HG03575 (cell line): ENCODE data around the gene FYCO1.
"Not testable (repeated sequence)": the region's sequence is repeated elsewhere in the genome, so short reads cannot be mapped to it uniquely, and the experiment has no call there.

Experiments used
- ATAC-seq: cut with Tn5 transposase; IDR thresholded peaks from one replicate; pipeline ENCODE4 v1.9.1; 2021; ENCODE audit not compliant: unreplicated experiment, insufficient number of reproducible peaks, low FRiP score; ENCODE audit errors: extremely low read depth

The FYCO1 gene

GRCh38 chr3:46013316-46014094 is 17.9 kb upstream of the FYCO1 start:
- ATAC-seq, result no peak

DNA sequence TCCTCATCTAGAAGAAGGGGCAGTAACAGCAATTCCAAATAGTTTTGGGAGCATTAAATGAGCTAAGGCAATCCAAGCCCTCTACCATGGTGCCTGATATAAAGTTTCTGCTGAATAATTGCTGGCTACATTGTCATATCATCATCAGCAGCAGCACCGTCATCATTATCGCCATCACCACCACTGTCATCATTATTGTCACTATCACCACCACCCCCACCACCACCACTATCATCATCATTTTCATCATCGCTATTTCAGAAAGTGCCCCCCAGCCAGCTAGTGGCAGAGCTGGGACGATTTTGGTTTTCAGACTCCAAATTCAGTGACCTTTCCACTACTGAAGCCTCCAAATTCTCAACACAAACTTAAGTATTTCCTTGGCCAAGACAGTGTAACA is 16.6 kb upstream of the FYCO1 start:
- ATAC-seq, result no peak

GRCh38 chr3:46010519-46011113 is 15.0 kb upstream of the FYCO1 start:
- no peak for ATAC-seq

- no peak for ATAC-seq
These were observed 12.4 kb upstream of the FYCO1 start for GRCh38 chr3:46008058-46008457.

DNA sequence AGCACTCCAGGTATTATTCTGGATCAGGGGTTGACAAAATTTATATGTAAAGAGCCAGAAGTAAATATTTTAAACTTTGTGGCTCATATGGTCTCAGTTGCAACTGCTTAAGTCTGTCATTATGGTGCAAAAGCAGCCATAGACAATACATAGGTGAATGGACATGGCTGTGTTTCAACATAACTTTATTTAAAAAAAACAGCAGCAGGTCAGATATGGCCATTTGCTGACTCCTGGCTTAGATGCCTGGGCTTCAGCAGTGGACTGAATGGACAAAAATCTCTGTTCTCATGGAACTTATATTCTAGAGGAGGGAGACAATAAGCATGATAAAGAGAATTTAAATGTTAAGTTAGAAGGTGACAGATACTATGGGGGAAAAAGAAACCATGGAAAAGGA is 11.7 kb upstream of the FYCO1 start:
- no peak for ATAC-seq

DNA sequence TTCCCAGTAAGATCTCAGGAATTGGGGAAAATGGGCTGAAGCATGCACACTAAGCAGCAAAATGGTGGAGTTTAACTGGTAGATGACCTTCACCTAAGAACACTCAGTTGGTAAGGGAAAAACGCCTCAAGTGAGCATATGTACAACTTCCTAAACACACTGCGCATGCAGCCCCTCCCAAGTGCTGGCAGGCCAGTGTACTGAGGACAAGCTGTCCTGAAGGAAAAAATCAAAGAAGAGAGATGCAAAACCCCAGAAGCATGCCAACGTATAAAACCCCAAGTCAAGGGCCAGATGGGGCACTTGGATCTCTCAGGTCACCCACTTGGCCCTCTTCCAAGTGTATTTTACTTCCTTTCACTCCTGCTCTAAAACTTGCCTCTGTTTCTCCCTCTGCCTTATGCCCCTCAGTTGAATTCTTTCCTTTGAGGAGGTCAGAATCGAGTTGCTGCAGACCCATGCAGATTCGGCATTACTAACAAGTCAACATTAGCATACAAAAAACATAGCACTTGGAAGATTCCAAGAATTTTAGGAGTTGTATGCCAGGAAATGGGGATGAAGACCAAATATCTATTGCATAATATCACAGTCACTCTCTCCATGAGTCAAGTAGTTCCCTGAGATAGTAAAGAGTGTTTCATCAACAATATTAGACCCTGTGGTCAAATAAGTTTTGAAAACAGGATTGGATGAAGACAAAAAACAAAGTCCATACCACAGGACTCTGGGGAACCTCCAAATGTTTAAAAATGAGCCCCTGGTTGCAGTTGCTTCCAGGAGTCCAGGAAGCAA is 10.8 kb upstream of the FYCO1 start:
- no peak for ATAC-seq

GRCh38 chr3:46003706-46004105 is 8.1 kb upstream of the FYCO1 start:
- ATAC-seq, result not testable (repeated sequence)

GRCh38 chr3:46001178-46001577 is 5.6 kb upstream of the FYCO1 start:
- no peak for ATAC-seq

- no peak for ATAC-seq
These were observed 2.3 kb upstream of the FYCO1 start for GRCh38 chr3:45997942-45998341.

DNA sequence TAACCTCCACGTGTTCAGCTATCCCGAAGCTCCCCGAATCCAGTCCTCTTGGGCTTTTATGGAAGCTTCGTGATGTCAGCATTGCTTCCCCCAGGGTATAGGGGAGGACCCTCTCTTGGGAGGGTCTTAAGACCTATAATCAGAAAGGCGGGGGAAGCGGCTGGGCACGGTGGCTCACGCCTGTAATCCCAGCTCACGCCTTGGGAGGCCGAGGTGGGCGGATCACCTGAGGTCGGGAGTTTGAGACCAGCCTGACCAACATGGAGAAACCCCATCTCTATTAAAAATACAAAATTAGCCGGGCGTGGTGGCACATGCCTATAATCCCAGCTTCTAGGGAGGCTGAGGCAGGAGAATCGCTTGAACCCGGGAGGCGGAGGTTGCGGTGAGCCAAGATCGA is 1.9 kb upstream of the FYCO1 start:
- not testable (repeated sequence) for ATAC-seq

GRCh38 chr3:45994419-45995235 is 997 bp downstream of the FYCO1 start:
- no peak for ATAC-seq

GRCh38 chr3:45993421-45994027 is 2.1 kb downstream of the FYCO1 start:
- ATAC-seq, result no peak

- ATAC-seq, result no peak
These were observed 2.8 kb downstream of the FYCO1 start for GRCh38 chr3:45992821-45993221.

DNA sequence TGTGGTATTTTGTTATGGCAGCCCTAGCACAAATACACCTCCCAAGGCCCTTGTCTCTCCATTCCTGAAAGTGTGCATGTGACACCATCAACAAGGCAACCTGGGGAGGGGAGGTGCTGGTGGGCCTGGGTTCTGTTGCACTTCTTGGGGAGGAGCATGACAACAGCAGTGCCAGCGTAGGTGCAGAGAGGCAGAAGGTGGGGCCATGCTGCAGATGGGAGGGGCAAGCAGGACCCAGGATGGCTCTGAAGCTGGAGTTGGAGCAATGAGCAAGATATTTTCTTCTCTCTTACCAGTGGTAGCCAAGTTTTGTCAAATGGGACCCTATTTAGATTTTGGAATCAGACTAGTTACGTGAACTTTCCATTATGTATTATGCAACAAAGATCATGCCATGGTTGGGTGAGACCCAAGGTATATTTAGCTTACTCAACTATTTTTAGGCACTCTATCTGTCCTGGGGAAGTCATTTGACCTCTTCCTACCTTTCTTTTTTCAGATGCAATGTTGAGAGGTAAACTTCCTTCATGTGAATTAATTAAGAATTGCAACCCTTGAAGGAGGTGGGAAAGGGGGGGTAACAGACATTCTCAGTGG is 3.4 kb downstream of the FYCO1 start:
- no peak for ATAC-seq

GRCh38 chr3:45991341-45991740 is 4.3 kb downstream of the FYCO1 start:
- ATAC-seq, result no peak

DNA sequence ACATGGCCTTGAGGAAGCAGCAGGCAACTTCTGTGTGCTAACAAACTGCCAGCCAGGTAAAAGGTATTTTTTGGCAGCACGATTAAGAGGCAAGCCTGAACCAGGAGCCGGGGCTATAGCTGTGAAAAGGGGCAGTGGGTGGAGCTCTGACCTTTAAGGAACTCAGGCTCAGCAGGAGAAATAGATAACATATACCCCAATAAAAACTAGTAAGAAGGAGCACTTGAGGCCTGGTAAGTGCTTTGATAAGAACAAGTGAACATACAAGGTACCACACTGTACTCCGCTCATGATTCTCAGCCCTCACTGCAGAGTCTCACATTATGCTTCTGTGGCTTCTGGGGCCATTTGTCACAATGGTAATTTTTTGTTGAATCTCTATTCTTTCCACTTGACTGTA is 5.4 kb downstream of the FYCO1 start:
- no peak for ATAC-seq

DNA sequence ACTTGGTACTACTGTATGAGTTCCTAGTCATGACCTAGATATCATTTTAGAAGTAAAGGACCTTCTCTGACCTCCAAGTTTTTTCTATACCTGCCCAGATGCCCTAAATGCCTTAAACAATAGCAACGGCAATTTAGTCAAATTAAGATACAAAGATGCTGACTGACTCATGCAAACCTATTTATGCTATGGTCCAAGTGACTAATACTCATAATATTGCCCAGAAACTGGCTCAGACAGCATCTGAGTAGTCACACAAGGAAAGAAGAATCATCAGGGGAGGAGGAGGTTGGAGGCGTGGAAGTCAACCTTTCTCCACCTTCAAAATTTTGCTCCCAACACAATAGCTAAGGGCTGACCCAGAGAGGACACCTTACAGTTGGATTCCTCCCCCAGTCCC is 6.8 kb downstream of the FYCO1 start:
- no peak for ATAC-seq

DNA sequence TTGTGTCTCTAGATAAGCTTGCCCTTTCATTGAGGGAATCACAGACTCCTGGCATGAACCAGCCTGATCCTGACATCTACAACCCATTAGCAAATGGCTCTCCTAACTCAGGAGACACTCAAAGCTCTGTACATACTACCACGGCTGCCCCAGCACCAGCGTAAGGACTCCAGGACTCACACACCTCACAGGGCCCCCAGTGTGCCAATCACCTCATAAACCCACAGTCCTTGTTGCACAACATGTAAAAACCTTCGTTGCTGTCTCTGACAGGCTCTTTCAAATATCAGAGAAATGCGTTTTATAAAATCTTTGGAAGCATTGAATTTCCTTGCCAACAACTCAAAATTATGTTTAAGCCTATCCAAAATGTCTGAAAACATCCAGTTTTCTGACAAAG is 7.3 kb downstream of the FYCO1 start:
- no peak for ATAC-seq
